GM04504 (cell line): Measurements from ENCODE around the gene BAZ1B.
"Not testable (repeated sequence)": the region's sequence is repeated elsewhere in the genome, so short reads cannot be mapped to it uniquely, and the experiment has no call there.

ENCODE experiments used
- DNase-seq: peaks from one replicate; pipeline ENCODE4 v3.0.0-alpha.2; 2012; ENCODE audit warnings: low read depth

Gene BAZ1B

DNA sequence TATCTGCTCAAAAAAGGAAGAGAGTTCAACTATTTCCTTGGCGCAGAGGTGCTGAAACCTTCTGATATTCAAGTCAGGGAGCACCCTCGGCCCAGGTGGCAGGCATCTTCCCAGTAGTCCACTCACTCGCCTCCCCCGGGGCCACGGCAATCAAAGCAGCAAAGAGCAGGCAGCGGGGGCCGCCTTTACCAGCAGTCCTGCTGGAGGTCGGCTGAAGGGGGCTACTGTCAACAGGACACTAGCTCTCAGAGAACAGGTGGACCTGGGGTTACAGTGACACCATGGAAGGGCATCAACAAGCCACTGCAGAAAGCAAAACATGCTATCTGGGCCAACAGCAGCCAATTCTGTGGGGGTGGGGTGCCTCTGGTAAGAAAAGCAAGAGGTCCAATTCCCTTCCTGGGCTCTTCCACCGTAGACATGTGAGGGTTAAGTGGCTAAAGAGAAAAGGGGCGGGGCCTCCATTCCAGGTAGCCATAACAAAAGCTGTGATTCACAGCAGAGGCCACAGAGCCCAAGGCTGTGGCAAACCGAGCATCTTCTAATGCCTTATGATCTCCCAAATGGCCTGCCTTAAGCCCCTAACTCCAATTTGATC is 79.1 kb downstream of the BAZ1B start:
- no peak for DNase-seq

DNA sequence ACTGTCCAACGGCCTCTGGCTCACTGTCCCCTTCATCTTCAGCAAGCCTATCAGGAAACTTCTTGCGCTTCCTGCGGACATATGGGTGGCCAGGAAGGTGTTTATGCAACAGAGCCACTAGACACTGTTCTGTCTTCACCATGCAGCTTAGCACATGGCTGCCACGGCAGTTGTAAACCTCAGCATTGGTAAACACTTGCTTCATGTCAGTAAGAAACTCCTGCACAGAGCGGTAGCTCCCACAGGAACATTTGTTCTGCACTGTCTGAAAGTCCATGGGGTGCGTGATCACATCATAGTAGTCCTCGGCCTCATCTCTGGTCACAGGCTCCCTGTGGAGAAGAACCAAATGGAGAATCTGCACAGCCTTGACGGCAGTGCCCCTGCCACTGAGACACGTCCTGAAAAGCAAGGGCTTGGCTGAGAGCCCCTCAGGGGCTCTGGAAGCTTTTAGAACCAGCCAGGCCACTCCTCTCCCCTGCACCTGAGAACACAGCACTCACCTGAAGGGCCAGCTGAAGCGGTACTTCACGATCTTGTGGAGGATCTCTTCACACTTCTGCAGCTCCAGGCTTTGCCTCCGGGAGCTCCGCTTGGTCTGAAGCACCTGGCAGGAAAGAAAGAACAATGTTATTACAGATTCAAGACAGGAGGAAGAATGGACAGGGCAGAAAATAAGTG is 79.7 kb downstream of the BAZ1B start:
- no peak for DNase-seq

- no peak for DNase-seq
Observed at GRCh38 chr7:73439410-73439704, 82.7 kb downstream of the BAZ1B start.

GRCh38 chr7:73438547-73439409 is 83.3 kb downstream of the BAZ1B start:
- no peak for DNase-seq

GRCh38 chr7:73437621-73438416 is 84.3 kb downstream of the BAZ1B start:
- no peak for DNase-seq

DNA sequence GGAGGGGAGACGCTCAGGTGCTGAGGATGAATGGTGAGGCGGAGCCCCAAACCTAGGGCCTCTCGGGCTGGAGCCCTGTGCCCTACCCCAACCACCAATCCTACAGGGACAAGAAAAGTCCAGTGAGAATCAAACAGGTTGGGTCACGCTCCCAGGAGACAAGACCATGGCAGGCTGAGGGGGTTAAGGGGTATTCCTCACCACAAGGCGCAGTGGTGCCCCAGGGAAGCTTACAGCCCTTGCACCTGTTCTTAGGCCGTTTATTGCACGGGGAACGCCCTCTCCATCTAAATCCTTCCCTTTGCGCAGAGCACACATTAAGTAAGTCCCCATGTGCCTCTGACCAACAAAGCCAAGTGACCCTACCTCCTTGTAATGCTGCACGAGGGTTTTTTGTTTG is 85.0 kb downstream of the BAZ1B start:
- DNase-seq: no peak

- no peak for DNase-seq
Observed at GRCh38 chr7:73436031-73436929, 85.8 kb downstream of the BAZ1B start.

DNA sequence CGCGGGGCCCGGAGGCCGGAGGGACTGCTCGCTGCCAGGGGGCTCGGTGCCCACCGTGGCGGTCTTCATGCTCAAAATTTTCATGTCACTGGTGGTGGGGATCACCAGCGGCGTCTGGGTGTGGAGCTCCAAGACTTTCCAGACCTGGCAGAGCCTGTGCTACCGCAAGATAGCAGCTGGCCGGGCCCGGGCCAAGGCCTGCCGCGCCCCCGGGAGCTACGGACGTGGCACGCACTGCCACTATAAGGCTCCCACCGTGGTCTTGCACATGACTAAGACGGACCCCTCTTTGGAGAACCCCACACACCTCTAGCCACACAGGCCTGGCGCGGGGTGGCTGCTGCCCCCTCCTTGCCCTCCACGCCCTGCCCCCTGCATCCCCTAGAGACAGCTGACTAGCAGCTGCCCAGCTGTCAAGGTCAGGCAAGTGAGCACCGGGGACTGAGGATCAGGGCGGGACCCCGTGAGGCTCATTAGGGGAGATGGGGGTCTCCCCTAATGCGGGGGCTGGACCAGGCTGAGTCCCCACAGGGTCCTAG is 86.6 kb downstream of the BAZ1B start:
- no peak for DNase-seq

- DNase-seq: no peak
Observed at GRCh38 chr7:73434701-73435069, 87.4 kb downstream of the BAZ1B start.

- no peak for DNase-seq
Observed at GRCh38 chr7:73433924-73434700, 88.0 kb downstream of the BAZ1B start.

DNA sequence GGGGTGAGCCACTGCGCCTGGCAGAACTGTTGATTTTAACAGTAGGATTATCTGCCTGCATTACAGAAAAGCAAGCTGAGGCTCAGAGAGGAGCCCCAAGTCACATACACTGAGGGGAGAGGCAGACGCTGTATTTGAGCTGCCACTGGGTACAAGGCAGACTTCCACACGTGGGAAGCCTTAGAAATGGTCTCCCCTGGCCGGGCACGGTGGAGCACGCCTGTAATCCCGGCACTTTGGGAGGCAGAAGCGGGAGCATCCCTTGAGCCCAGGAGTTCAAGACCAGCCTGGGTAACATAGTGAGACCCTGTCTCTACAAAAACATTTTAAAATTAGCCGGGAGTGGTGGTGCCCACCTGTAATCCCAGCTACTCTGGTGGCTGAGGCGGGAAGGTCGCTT is 89.4 kb downstream of the BAZ1B start:
- no peak for DNase-seq

DNA sequence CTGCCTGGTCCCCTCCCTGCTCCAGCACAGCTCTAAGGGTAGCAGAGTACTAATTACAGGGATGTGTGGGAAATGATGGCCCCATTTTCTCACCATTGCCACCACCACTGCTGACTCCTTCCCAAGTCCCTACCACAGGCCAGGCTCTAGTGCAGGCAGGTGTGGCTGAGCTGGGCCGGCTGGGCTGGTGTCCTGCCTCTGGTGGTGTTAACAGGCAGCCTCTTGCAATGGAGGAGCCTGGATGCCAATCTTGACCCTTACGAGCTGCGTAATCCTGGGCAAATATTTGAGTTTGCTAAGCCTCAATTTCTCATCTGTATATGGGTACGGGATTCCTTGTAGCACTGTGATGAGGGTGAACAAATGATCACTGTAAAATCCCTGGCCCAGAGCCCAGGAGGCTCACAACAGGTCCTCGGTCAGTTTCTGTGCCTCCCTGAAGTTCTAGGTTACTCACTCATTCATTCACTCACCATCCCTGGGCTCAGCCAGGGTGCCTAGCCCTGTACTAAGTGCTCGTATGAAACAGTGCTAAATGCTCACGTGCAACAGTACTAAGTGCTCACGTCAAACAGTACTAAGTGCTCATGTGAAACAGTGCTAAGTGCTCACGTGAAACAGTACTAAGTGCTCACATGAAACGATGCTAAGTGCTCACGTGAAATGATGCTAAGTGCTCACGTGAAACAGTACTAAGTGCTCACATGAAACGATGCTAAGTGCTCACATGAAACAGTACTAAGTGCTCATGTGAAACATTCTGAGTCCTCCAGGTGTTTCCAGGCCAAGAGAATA is 90.9 kb downstream of the BAZ1B start:
- no peak for DNase-seq

- DNase-seq: not testable (repeated sequence)
Observed at GRCh38 chr7:73430540-73430939, 91.6 kb downstream of the BAZ1B start.

GRCh38 chr7:73429622-73430505 is 92.2 kb downstream of the BAZ1B start:
- no peak for DNase-seq

DNA sequence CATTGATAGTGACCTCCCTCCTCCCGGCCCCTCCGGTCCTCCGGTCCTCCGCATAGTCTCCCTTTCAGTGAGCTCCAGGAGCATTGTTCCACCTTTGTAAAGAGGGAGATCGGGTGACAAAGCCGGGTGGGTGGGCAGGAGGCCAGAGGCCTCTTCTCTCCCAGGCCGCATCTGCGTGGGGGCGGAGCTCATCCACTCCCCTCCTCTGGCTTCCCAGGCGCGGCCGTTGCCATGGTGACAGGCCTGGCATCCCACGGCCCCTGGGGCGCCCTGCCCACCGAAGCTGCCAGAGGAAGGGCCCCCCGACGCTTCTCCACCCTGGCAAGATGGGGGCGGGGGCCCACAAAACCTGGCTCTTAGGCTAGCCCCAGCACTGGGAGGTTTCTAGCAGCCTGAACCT is 92.9 kb downstream of the BAZ1B start:
- DNase-seq: no peak

GRCh38 chr7:73427902-73428787 is 93.9 kb downstream of the BAZ1B start:
- no peak for DNase-seq

DNA sequence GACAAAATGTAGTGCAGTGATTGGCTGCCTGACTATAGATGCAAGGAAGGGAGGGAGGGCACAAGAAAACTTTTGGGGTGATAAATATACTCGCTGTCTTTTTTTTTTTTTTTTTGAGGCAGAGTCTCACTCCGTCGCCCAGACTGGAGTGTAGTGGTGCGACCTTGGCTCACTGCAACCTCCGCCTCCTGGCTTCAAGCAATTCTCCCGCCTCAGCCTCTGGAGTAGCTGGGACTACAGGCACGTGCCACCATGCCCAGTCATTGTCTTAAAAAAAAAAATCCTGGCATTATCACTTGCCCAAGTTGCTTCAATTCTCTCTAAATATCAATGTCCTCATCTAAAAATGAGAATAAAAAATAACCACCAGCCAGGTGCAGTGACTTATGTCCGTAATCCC is 96.1 kb downstream of the BAZ1B start:
- DNase-seq: no peak
